Left ventricle myocardium inferior (tissue), 1 donor: ENCODE data around the gene TIMP3. TPM values are rescaled to one million over a fixed set of nuclear protein-coding genes. Genes with fewer than 3 reads are reported as not detected.

Experiments
- DNase-seq: peaks from one replicate; pipeline ENCODE4 v3.0.0-alpha.2; 2020
- H3K27ac ChIP-seq: fragments of 200-600 bp; replicated peaks from 2 replicates; pipeline ENCODE4 v1.8.0; 2021
- H3K27me3 ChIP-seq: fragments of 200-600 bp; 2 replicates; pipeline ENCODE4 v1.8.0; 2021; ENCODE audit warnings: low read depth
- H3K36me3 ChIP-seq: fragments of 200-600 bp; 2 replicates; pipeline ENCODE4 v1.8.0; 2021
- H3K4me1 ChIP-seq: fragments of 200-600 bp; 2 replicates; pipeline ENCODE4 v1.8.0; 2021
- H3K4me3 ChIP-seq: fragments of 200-600 bp; 2 replicates; pipeline ENCODE4 v1.8.0; 2021; ENCODE audit warnings: mild to moderate bottlenecking, moderate library complexity
- H3K9me3 ChIP-seq: fragments of 200-600 bp; replicated peaks from 2 replicates; pipeline ENCODE4 v1.8.0; 2021
- CTCF ChIP-seq: fragments of 200-600 bp; IDR thresholded peaks from 2 replicates; pipeline ENCODE4 v1.8.0; 2021; ENCODE audit warnings: antibody characterized with exemption, mild to moderate bottlenecking, borderline replicate concordance
- intact Hi-C: fragments of 100-400 bp; cut with micrococcal nuclease; formaldehyde crosslinking; loops from one replicate; pipeline ENCODE4 v1.11.0; 2022
- total RNA-seq: library from RNA; stranded (reverse); fragmentation: NEBNext Ultra II Directional; extraction: Animal tissue kit (Norgen Biotek cat#: 25700); gene quantifications from one replicate; pipeline ENCODE4 v1.2.1, GENCODE V29; 2021
- donor health status: DM: no; HTN: yes; CAD: no; lungs with severe emphysema.

TIMP3 gene
- total RNA-seq, 1 donor from 2014 or later = 250 TPM

- H3K4me3 ChIP-seq = no peak overlapping the region
- H3K4me1 ChIP-seq = peaks cover 99% of the 10 kb centered on the region
- no peak for TF ChIP-seq CTCF
- no peaks in the 10 kb centered on the region for H3K27me3 ChIP-seq
- peaks cover 31% of the 10 kb centered on the region for H3K36me3 ChIP-seq
- no peaks in the 10 kb centered on the region for H3K9me3 ChIP-seq
- peak overlapping the region; percentile 68 for H3K27ac ChIP-seq
- intact Hi-C loops = no loop called here
- no peak for DNase-seq
Measured at GRCh38 chr22:32811788-32812545, 10.5 kb downstream of the TIMP3 start.

GRCh38 chr22:32814285-32814860, 12.9 kb downstream of the TIMP3 start:
- DNase-seq = no peak
- no peak for TF ChIP-seq CTCF
- intact Hi-C loops = no loop called here
- peak overlapping the region; percentile 18 for H3K4me3 ChIP-seq
- peaks cover 100% of the 10 kb centered on the region for H3K4me1 ChIP-seq
- peak overlapping the region; percentile 78 for H3K27ac ChIP-seq
- peaks cover 34% of the 10 kb centered on the region for H3K36me3 ChIP-seq
- H3K27me3 ChIP-seq = no peaks in the 10 kb centered on the region
- no peaks in the 10 kb centered on the region for H3K9me3 ChIP-seq

GRCh38 chr22:32815059-32815458, 13.6 kb downstream of the TIMP3 start:
- Histone ChIP-seq H3K36me3 (peaks cover 36% of the 10 kb centered on the region), H3K9me3 (no peaks in the 10 kb centered on the region), H3K27me3 (no peaks in the 10 kb centered on the region), H3K4me1 (peaks cover 100% of the 10 kb centered on the region), H3K27ac (peak overlapping the region; percentile 78), H3K4me3 (peak overlapping the region; percentile 41)
- DNase-seq = no peak
- no peak for TF ChIP-seq CTCF
- intact Hi-C loops = no loop called here

GRCh38 chr22:32815943-32816342, 14.4 kb downstream of the TIMP3 start:
- H3K9me3 ChIP-seq = no peaks in the 10 kb centered on the region
- peaks cover 98% of the 10 kb centered on the region for H3K4me1 ChIP-seq
- peak; percentile 72 for DNase-seq
- H3K27ac ChIP-seq = peak overlapping the region; percentile 78
- H3K36me3 ChIP-seq = peaks cover 33% of the 10 kb centered on the region
- no peaks in the 10 kb centered on the region for H3K27me3 ChIP-seq
- intact Hi-C loops = no loop called here
- peak overlapping the region; percentile 41 for H3K4me3 ChIP-seq
- no peak for TF ChIP-seq CTCF

GRCh38 chr22:32817137-32817730, 15.7 kb downstream of the TIMP3 start:
- intact Hi-C loops = no loop called here
- Histone ChIP-seq H3K36me3 (peaks cover 34% of the 10 kb centered on the region), H3K4me1 (peaks cover 98% of the 10 kb centered on the region), H3K4me3 (peak overlapping the region; percentile 37), H3K9me3 (no peaks in the 10 kb centered on the region), H3K27me3 (no peaks in the 10 kb centered on the region), H3K27ac (peak overlapping the region; percentile 78)
- TF ChIP-seq CTCF = no peak
- no peak for DNase-seq
